Measurements from ENCODE around the gene CCDC40. TPM values are rescaled to one million over a fixed set of nuclear protein-coding genes. Genes with fewer than 3 reads are reported as not detected.

The CCDC40 gene
- total RNA-seq, 1 experiment from 2014 or later, result 14.2 TPM

DNA sequence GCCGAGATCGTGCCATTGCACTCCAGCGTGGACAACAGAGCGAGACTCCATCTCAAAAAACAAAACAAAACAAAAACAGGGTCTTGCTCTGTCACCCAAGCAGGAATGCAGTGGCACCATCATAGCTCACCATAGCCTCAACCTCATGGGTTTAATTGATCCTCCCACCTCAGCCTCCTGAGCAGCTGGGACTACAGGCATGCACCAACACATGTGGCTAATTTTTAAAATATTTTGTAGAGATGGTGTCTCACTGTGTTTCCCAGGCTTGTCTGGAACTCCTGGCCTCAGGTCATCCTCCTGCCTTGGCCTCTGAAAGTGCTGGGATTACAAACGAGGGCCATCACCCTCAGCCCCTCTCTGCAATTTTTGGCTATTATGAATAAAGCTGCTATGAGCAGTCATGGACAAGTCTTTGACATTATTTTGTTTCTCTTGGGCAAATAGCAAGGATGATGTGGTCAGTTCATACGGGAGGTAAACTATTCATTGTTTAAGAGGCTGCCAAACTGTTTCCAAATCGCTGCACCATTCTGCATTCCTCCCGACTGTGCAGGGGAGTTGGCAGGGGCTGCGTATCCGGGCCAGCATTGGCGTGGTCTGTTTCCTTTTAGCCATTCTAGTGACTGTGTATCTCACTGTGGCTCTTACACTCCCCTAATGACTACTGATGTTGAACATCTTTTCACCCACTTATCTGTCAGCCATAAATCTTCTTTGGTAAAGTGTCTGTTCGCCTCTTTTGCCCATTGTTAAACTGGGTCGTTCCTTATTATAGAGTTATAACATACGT, 89.4 kb downstream of the CCDC40 start:
- no peaks in the 10 kb centered on the region for H3K9me3 ChIP-seq (ENCODE audit: insufficient read depth, low read depth)
- CTCF ChIA-PET, result no interaction called here
- POLR2A ChIA-PET (ENCODE audit: unreplicated experiment), result no interaction called here

DNA sequence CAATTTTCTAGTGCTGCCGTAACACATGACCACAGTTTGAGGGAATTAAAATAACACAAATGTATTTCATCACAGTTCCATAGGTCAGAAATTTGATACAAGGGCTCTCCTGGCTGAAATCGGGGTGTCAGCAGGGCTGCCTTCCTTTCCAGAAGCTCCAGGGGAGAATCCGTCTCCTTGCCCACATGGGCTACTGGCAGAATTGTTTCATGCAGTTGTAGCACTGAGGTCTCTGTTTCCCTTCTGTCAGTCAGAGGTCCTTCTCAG, 89.9 kb downstream of the CCDC40 start:
- Histone ChIP-seq H3K4me2 (no peak overlapping the region), H3K79me2 (ENCODE audit: low read depth) (no peaks in the 10 kb centered on the region), H3K9me2 (ENCODE audit: insufficient read depth) (no peaks in the 10 kb centered on the region), H3K4me3 (no peak overlapping the region), H3K27me3 (ENCODE audit: insufficient read depth, low read depth) (no peaks in the 10 kb centered on the region), H3K36me3 (ENCODE audit: low read depth) (no peaks in the 10 kb centered on the region), H3K27ac (no peak overlapping the region), H2AFZ (no peak overlapping the region), H3K9me3 (ENCODE audit: insufficient read depth, low read depth) (no peaks in the 10 kb centered on the region), H4K20me1 (ENCODE audit: insufficient read depth) (no peaks in the 10 kb centered on the region), H3K4me1 (replicated peaks; ENCODE audit: insufficient read depth) (no peaks in the 10 kb centered on the region), H3F3A (ENCODE audit: insufficient read depth, low read depth) (no peaks in the 10 kb centered on the region)
- CTCF ChIA-PET, result no interaction called here
- DNase-seq, result no peak
- POLR2A ChIA-PET (ENCODE audit: unreplicated experiment), result interaction anchor here (0.6 kb wide), 1 partner anchor 19 kb away, joined by 3 read pairs; no protein-coding TSS in a partner anchor
- no peak for TF ChIP-seq EZH2 (IDR thresholded peaks at IDR 0.05; ENCODE audit: low read depth)
- TF ChIP-seq, protein P1, sequence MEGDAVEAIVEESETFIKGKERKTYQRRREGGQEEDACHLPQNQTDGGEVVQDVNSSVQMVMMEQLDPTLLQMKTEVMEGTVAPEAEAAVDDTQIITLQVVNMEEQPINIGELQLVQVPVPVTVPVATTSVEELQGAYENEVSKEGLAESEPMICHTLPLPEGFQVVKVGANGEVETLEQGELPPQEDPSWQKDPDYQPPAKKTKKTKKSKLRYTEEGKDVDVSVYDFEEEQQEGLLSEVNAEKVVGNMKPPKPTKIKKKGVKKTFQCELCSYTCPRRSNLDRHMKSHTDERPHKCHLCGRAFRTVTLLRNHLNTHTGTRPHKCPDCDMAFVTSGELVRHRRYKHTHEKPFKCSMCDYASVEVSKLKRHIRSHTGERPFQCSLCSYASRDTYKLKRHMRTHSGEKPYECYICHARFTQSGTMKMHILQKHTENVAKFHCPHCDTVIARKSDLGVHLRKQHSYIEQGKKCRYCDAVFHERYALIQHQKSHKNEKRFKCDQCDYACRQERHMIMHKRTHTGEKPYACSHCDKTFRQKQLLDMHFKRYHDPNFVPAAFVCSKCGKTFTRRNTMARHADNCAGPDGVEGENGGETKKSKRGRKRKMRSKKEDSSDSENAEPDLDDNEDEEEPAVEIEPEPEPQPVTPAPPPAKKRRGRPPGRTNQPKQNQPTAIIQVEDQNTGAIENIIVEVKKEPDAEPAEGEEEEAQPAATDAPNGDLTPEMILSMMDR (conservative IDR thresholded peaks at IDR 0.05), result no peak
- no TSS peak for BruUV-seq (replicated peaks)
- intact Hi-C loops (cut with micrococcal nuclease; ENCODE audit: unreplicated experiment), result no loop called here

More for the DNA sequence above, 89.4 kb downstream of the CCDC40 start:
- BruUV-seq (replicated peaks), result no TSS peak
- H3K79me2 ChIP-seq (ENCODE audit: low read depth), result no peaks in the 10 kb centered on the region
- intact Hi-C loops (cut with micrococcal nuclease; ENCODE audit: unreplicated experiment), result loop anchor here (2.0 kb wide), 1 partner anchor 129 kb away; no protein-coding TSS in a partner anchor
- TF ChIP-seq EZH2 (IDR thresholded peaks at IDR 0.05; ENCODE audit: low read depth), result no peak
- TF ChIP-seq, protein P1 (conservative IDR thresholded peaks at IDR 0.05), result no peak
- DNase-seq, result no peak
- H4K20me1 ChIP-seq (ENCODE audit: insufficient read depth), result no peaks in the 10 kb centered on the region
- no peaks in the 10 kb centered on the region for H3F3A ChIP-seq (ENCODE audit: insufficient read depth, low read depth)
- no peaks in the 10 kb centered on the region for H3K4me1 ChIP-seq (replicated peaks; ENCODE audit: insufficient read depth)
- H3K4me2 ChIP-seq, result no peak overlapping the region
- no peaks in the 10 kb centered on the region for H3K36me3 ChIP-seq (ENCODE audit: low read depth)
- H2AFZ ChIP-seq, result no peak overlapping the region
- H3K4me3 ChIP-seq, result no peak overlapping the region
- no peaks in the 10 kb centered on the region for H3K27me3 ChIP-seq (ENCODE audit: insufficient read depth, low read depth)
- no peaks in the 10 kb centered on the region for H3K9me2 ChIP-seq (ENCODE audit: insufficient read depth)
- no peak overlapping the region for H3K27ac ChIP-seq

DNA sequence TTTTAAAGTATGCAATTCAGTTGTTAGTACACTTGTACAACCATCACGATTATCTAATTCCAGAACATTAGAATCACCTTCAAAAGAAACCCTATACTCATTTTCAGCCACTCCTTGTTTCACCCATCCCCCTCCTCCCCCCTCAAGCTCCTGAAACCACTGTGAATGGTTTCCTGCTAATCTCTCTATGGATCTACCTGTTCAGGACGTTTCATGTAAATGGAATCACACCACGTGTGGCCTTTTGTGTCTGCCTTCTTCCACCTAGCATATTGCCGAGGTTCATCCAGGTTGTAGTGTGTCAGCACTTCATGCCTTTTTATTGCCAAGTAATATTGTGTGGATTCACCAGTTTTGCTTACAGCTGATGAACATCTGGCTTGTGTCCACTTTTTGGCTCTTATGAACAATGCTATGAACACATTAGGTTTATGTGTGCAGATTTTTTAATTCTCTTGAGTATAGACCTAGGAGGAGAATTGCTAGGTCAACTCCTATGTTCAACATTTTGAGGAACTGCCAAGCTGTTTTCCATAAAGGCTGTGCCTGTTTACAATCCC, 92.6 kb downstream of the CCDC40 start:
- no peaks in the 10 kb centered on the region for H4K20me1 ChIP-seq (ENCODE audit: insufficient read depth)
- H3K4me3 ChIP-seq, result no peak overlapping the region
- no peaks in the 10 kb centered on the region for H3K9me2 ChIP-seq (ENCODE audit: insufficient read depth)
- TF ChIP-seq, protein P1 (conservative IDR thresholded peaks at IDR 0.05), result no peak
- TF ChIP-seq EZH2 (IDR thresholded peaks at IDR 0.05; ENCODE audit: low read depth), result no peak
- no peak overlapping the region for H3K4me2 ChIP-seq
- POLR2A ChIA-PET (ENCODE audit: unreplicated experiment), result no interaction called here
- H3K36me3 ChIP-seq (ENCODE audit: low read depth), result no peaks in the 10 kb centered on the region
- CTCF ChIA-PET, result interaction anchor here (0.6 kb wide), 2 partner anchors 22 to 47 kb away, joined by 3 to 15 read pairs; no protein-coding TSS in a partner anchor
- peaks cover 6% of the 10 kb centered on the region; the same call in 1 of the 2 replicates for H3F3A ChIP-seq (ENCODE audit: insufficient read depth, low read depth)
- no peaks in the 10 kb centered on the region for H3K79me2 ChIP-seq (ENCODE audit: low read depth)
- H3K4me1 ChIP-seq (replicated peaks; ENCODE audit: insufficient read depth), result no peaks in the 10 kb centered on the region
- H3K27ac ChIP-seq, result no peak overlapping the region
- intact Hi-C loops (cut with micrococcal nuclease; ENCODE audit: unreplicated experiment), result no loop called here
- BruUV-seq (replicated peaks), result no TSS peak
- DNase-seq, result no peak
- H3K27me3 ChIP-seq (ENCODE audit: insufficient read depth, low read depth), result no peaks in the 10 kb centered on the region
- H3K9me3 ChIP-seq (ENCODE audit: insufficient read depth, low read depth), result no peaks in the 10 kb centered on the region
- H2AFZ ChIP-seq, result no peak overlapping the region
